B cell (primary cell): ENCODE data around the gene RIPOR2.
"Not testable (repeated sequence)": the region's sequence is repeated elsewhere in the genome, so short reads cannot be mapped to it uniquely, and the experiment has no call there.

ENCODE experiments used
- EZH2 ChIP-seq: IDR thresholded peaks from 2 replicates; pipeline ENCODE4 v1.6.1; 2012; ENCODE audit warnings: borderline replicate concordance, low read depth, mild to moderate bottlenecking, moderate library complexity, low read length; ENCODE audit not compliant: insufficient read depth, poor library complexity, severe bottlenecking
- TF ChIP-seq, protein P1 (sequence below): fragments of 200-600 bp; IDR thresholded peaks from one replicate; pipeline ENCODE4 v1.8.0; 2022; ENCODE audit warnings: antibody characterized with exemption, mild to moderate bottlenecking

DNA sequence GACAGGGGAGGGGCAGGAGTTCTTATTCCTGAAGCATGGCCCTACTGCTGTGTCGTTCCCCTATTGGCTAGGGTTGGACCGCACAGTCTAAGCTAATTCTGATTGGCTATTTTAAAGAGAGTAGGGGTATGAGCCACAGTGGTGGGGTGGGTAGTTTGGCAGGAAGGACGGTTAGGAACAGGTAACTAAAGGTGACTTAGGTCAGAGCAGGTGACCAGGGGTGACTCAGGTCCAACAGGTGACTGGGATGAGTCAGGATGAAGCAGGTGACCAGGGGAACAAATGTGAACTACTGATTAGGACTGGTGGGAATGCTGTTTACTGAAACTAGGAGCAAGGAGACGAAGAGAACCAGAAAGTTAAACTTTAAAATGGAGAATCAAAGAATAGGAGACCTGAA is 58.0 kb downstream of the RIPOR2 start:
- TF ChIP-seq, protein P1, sequence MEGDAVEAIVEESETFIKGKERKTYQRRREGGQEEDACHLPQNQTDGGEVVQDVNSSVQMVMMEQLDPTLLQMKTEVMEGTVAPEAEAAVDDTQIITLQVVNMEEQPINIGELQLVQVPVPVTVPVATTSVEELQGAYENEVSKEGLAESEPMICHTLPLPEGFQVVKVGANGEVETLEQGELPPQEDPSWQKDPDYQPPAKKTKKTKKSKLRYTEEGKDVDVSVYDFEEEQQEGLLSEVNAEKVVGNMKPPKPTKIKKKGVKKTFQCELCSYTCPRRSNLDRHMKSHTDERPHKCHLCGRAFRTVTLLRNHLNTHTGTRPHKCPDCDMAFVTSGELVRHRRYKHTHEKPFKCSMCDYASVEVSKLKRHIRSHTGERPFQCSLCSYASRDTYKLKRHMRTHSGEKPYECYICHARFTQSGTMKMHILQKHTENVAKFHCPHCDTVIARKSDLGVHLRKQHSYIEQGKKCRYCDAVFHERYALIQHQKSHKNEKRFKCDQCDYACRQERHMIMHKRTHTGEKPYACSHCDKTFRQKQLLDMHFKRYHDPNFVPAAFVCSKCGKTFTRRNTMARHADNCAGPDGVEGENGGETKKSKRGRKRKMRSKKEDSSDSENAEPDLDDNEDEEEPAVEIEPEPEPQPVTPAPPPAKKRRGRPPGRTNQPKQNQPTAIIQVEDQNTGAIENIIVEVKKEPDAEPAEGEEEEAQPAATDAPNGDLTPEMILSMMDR = not testable (repeated sequence)
- not testable (repeated sequence) for TF ChIP-seq EZH2
